ENCODE measurements around the gene COL1A2. TPM values are rescaled to one million over a fixed set of nuclear protein-coding genes. Genes with fewer than 3 reads are reported as not detected.

Gene COL1A2
- total and polyA plus RNA-seq, 2 of the 8 experiments (the other 6 are each of a cell fraction or from before 2014, with no cell fraction given) = 45.2 to 87.2 TPM

GRCh38 chr7:94452239-94452638 is 57.5 kb downstream of the COL1A2 start:
- WGBS, 2 experiments (ENCODE audit: extremely low coverage in 1 of 2, insufficient coverage in 1 of 2, insufficient read length in 1 of 2, insufficient replicate concordance in 2 of 2, low coverage in 1 of 2, low lambda C conversion rate in 2 of 2, missing lambda C conversion rate in 1 of 2) = 90% methylated on average over 3 of the region's 3 CpGs; no CpG with 5 or more reads in 1 of the 2 experiments
- Histone ChIP-seq H3K79me2 (ENCODE audit: control insufficient read depth in 1 of 2, insufficient read depth in 2 of 2, low read length in 2 of 2) (no peaks in the 10 kb centered on the region), H2AK5ac (ENCODE audit: low read depth, low read length) (no peak overlapping the region), H2BK15ac (ENCODE audit: low read length) (no peak overlapping the region), H3K4me2 (ENCODE audit: insufficient read depth in 1 of 2, low read depth in 2 of 2, low read length in 2 of 2) (no peak overlapping the region), H4K20me1 (replicated peaks in 1 of 2; ENCODE audit: control insufficient read depth in 1 of 2, insufficient read depth in 2 of 2, low read length in 2 of 2) (no peaks in the 10 kb centered on the region), H3K18ac (ENCODE audit: extremely low read depth, low read length) (no peak overlapping the region), H3K27ac (ENCODE audit: low read depth, low read length) (no peak overlapping the region), H3K27me3 (replicated peaks in 1 of 4; ENCODE audit: control insufficient read depth in 3 of 4, extremely low read depth in 1 of 4, insufficient read depth in 3 of 4, low read length in 3 of 4) (peaks cover 0 to 3% (median 0%) of the 10 kb centered on the region in 4 experiments; a peak in 1 of 7 replicates), H2BK20ac (ENCODE audit: low read length) (no peak overlapping the region), H3K14ac (ENCODE audit: insufficient read length) (no peak overlapping the region), H3K4me3 (ENCODE audit: extremely low read depth in 1 of 4, insufficient read depth in 2 of 4, low read depth in 3 of 4, low read length in 4 of 4) (no peak overlapping the region), H3K23me2 (ENCODE audit: low read depth, low read length) (no peaks in the 10 kb centered on the region), H2BK5ac (ENCODE audit: low read depth, low read length) (no peak overlapping the region), H3K56ac (replicated peaks; ENCODE audit: insufficient read length, low read depth, low read length) (no peak overlapping the region), H3K23ac (ENCODE audit: insufficient read length) (no peak overlapping the region), H4K5ac (ENCODE audit: insufficient read length, low read depth, low read length) (no peak overlapping the region), H3K9ac (replicated peaks in 1 of 4; ENCODE audit: extremely low read depth in 1 of 4, low read depth in 3 of 4, low read length in 3 of 4) (no peak overlapping the region), H2AFZ (ENCODE audit: low read length) (peak overlapping the region; percentile 64; the same call in 1 of the 2 replicates), H2BK12ac (ENCODE audit: low read depth, low read length) (no peak overlapping the region), H3K79me1 (ENCODE audit: low read depth, low read length) (no peaks in the 10 kb centered on the region), H3K9me3 (ENCODE audit: insufficient read depth in 2 of 2, low read depth in 1 of 2, low read length in 1 of 2) (no peaks in the 10 kb centered on the region), H3K4me1 (replicated peaks in 1 of 4; ENCODE audit: control insufficient read depth in 3 of 4, insufficient read depth in 4 of 4, low read length in 3 of 4) (no peaks in the 10 kb centered on the region), H2BK120ac (replicated peaks; ENCODE audit: low read depth, low read length) (no peak overlapping the region), H3K4ac (replicated peaks; ENCODE audit: insufficient read length, low read depth, low read length) (no peak overlapping the region), H4K8ac (ENCODE audit: extremely low read depth, insufficient read depth, low read length) (no peak overlapping the region), H4K91ac (replicated peaks; ENCODE audit: insufficient read length, low read length) (no peak overlapping the region), H3K36me3 (ENCODE audit: control insufficient read depth in 2 of 4, insufficient read depth in 4 of 4, low read length in 3 of 4) (no peaks in the 10 kb centered on the region)
- ChIA-PET CTCF (ENCODE audit: partially characterized antibody) (interaction anchor here (1.3 to 1.8 kb wide), 2 partner anchors 10 to 16 kb away, joined by 4 to 5 read pairs; no protein-coding TSS in a partner anchor), POLR2A (ENCODE audit: partially characterized antibody) (no interaction called here)
- FAIRE-seq (no peak), DNase-seq (ENCODE audit: low read depth in 1 of 2, low spot score in 2 of 2) (no peak)
- TF ChIP-seq PHF8 (conservative IDR thresholded peaks at IDR 0.05; ENCODE audit: low read depth, low read length) (no peak), SIN3A (conservative IDR thresholded peaks at IDR 0.05 in 1 of 2, IDR thresholded peaks at IDR 0.05 in 1 of 2; ENCODE audit: low read depth in 1 of 2, low read length in 2 of 2) (no peak), KDM4A (IDR thresholded peaks at IDR 0.05; ENCODE audit: low read depth, low read length, severe bottlenecking) (no peak), ASH2L (IDR thresholded peaks at IDR 0.05; ENCODE audit: low read length) (no peak), POLR2AphosphoS5 (IDR thresholded peaks at IDR 0.05; ENCODE audit: low read depth, low read length) (no peak), POLR2A (IDR thresholded peaks at IDR 0.05; ENCODE audit: control extremely low read depth in 1 of 2, low read depth in 2 of 2, low read length in 2 of 2) (no peak), EGR1 (IDR thresholded peaks at IDR 0.05; ENCODE audit: borderline replicate concordance, low read depth, low read length) (no peak), RNF2 (IDR thresholded peaks at IDR 0.05; ENCODE audit: borderline replicate concordance, low read depth, low read length, missing control alignments, poor library complexity, severe bottlenecking) (no peak), JUND (IDR thresholded peaks at IDR 0.05; ENCODE audit: low read length) (no peak)
